A673 (cell line): Measurements from ENCODE around the gene MOBP.

Source experiments
- EZH2 ChIP-seq: fragments of 200-600 bp; sonication (generic); IDR thresholded peaks from 2 replicates; pipeline ENCODE4 v1.6.1; 2017; ENCODE audit warnings: borderline replicate concordance, low read depth, mild to moderate bottlenecking, mixed read lengths, antibody characterized with exemption, low read length; ENCODE audit not compliant: poor library complexity, severe bottlenecking
- TF ChIP-seq, protein P1 (sequence below): fragments of 300-800, 200-600 bp; sonication (generic); conservative IDR thresholded peaks from 2 replicates; pipeline ENCODE4 v1.5.1; 2017; ENCODE audit warnings: low read depth, mild to moderate bottlenecking, antibody characterized with exemption, low read length, moderate library complexity, mixed read lengths

DNA sequence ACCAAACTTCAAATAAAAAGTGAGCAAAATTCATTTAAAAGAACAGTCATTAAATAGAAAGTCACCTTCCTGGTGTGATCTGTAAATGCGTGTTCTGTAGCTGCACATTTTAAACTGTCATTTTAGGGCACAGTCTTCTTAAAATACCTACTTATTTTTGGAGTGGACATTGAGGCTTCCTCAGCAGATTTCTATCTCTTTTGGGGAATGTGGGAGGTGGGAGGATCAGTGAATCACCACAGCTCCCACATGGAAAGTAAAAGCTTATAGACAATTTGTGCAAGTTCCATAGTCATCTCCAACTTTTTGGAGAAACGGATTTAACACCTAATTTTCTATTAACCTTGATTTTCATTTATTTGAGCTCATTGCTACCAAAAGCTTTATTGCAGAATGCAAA is 21.0 kb upstream of the MOBP start:
- TF ChIP-seq, protein P1, sequence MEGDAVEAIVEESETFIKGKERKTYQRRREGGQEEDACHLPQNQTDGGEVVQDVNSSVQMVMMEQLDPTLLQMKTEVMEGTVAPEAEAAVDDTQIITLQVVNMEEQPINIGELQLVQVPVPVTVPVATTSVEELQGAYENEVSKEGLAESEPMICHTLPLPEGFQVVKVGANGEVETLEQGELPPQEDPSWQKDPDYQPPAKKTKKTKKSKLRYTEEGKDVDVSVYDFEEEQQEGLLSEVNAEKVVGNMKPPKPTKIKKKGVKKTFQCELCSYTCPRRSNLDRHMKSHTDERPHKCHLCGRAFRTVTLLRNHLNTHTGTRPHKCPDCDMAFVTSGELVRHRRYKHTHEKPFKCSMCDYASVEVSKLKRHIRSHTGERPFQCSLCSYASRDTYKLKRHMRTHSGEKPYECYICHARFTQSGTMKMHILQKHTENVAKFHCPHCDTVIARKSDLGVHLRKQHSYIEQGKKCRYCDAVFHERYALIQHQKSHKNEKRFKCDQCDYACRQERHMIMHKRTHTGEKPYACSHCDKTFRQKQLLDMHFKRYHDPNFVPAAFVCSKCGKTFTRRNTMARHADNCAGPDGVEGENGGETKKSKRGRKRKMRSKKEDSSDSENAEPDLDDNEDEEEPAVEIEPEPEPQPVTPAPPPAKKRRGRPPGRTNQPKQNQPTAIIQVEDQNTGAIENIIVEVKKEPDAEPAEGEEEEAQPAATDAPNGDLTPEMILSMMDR, result no peak
- no peak for TF ChIP-seq EZH2
